CD14-positive monocyte (primary cell): ENCODE measurements around the gene STK38L. TPM values are rescaled to one million over a fixed set of nuclear protein-coding genes. Genes with fewer than 3 reads are reported as not detected.

Source experiments
- DNase-seq, 3 donors: peaks; one replicate each; pipeline ENCODE4 v3.0.0-alpha.2; 2011 to 2022
- H2AFZ ChIP-seq: 2 replicates; pipeline ENCODE4 v1.6.0; 2012; ENCODE audit warnings: mild to moderate bottlenecking, low read depth, low read length, inconsistent platforms; ENCODE audit not compliant: insufficient read depth, poor library complexity, severe bottlenecking
- H3K27ac ChIP-seq, 2 donors: 1 replicate in 1 of 2; 2 replicates in 1 of 2; pipeline ENCODE4 v1.5.1; 2012 to 2013; ENCODE audit warnings: low read length in 2 of 2, control low read depth in 1 of 2, inconsistent platforms in 1 of 2, low read depth in 1 of 2, mild to moderate bottlenecking in 1 of 2
- H3K27me3 ChIP-seq, 2 donors: one replicate each; pipeline versions ENCODE4 v1.6.0 to v1.6.1; 2011 to 2013; ENCODE audit warnings: low read length in 2 of 2; ENCODE audit not compliant: control insufficient read depth in 2 of 2, insufficient read depth in 2 of 2
- H3K36me3 ChIP-seq, 2 donors: replicated peaks in 1 of 2; 1 replicate in 1 of 2; 2 replicates in 1 of 2; pipeline versions ENCODE4 v1.5.1 to v1.6.1; 2012 to 2013; ENCODE audit warnings: low read length in 2 of 2, control low read depth in 1 of 2, inconsistent platforms in 1 of 2, mild to moderate bottlenecking in 1 of 2; ENCODE audit not compliant: insufficient read depth in 2 of 2, control insufficient read depth in 1 of 2
- H3K4me1 ChIP-seq, 2 donors: 1 replicate in 1 of 2; 2 replicates in 1 of 2; pipeline versions ENCODE4 v1.5.1 to v1.6.1; 2012 to 2013; ENCODE audit warnings: low read length in 2 of 2, control low read depth in 1 of 2, inconsistent platforms in 1 of 2, mild to moderate bottlenecking in 1 of 2, moderate library complexity in 1 of 2; ENCODE audit not compliant: insufficient read depth in 2 of 2, control insufficient read depth in 1 of 2
- H3K4me2 ChIP-seq: replicated peaks from 2 replicates; pipeline ENCODE3; 2012; ENCODE audit warnings: low read length, moderate library complexity, mild to moderate bottlenecking; ENCODE audit not compliant: poor library complexity, severe bottlenecking; ENCODE audit errors: extremely low read depth
- H3K4me3 ChIP-seq, 3 experiments: fragments of 200-600 bp in 1 of 3; sonication (generic) in 1 of 3; replicated peaks in 1 of 3; 1 replicate in 2 of 3; 2 replicates in 1 of 3; pipeline ENCODE4 v1.5.1; 2011 to 2013; ENCODE audit warnings: low read length in 3 of 3, mild to moderate bottlenecking in 3 of 3, control low read depth in 2 of 3, low read depth in 2 of 3, inconsistent platforms in 1 of 3, moderate library complexity in 1 of 3
- H3K79me2 ChIP-seq: 2 replicates; pipeline ENCODE4 v1.6.0; 2012; ENCODE audit warnings: mild to moderate bottlenecking, control low read depth, inconsistent platforms, low read length, moderate library complexity; ENCODE audit not compliant: insufficient read depth
- H3K9ac ChIP-seq: 2 replicates; pipeline ENCODE4 v1.6.0; 2017; ENCODE audit warnings: low read length, mild to moderate bottlenecking; ENCODE audit not compliant: insufficient read depth, poor library complexity, severe bottlenecking
- H3K9me3 ChIP-seq, 2 donors: replicated peaks in 1 of 2; 1 replicate in 1 of 2; 2 replicates in 1 of 2; pipeline versions ENCODE4 v1.5.1 to v1.6.1; 2012 to 2013; ENCODE audit warnings: low read length in 2 of 2, control low read depth in 1 of 2; ENCODE audit not compliant: control insufficient read depth in 1 of 2, insufficient read depth in 1 of 2
- H4K20me1 ChIP-seq: 2 replicates; pipeline ENCODE4 v1.6.0; 2012; ENCODE audit warnings: mild to moderate bottlenecking, low read length, control low read depth, moderate library complexity; ENCODE audit not compliant: insufficient read depth
- H3K27ac Mint-ChIP-seq, 7 donors: one replicate each; pipeline ENCODE4 v1.8.0; 2020; ENCODE audit warnings: mild to moderate bottlenecking in 7 of 7, mixed read lengths in 7 of 7, moderate library complexity in 6 of 7, inconsistent platforms in 2 of 7
- H3K27me3 Mint-ChIP-seq, 3 donors: one replicate each; pipeline ENCODE4 v1.8.0; 2021 to 2022; ENCODE audit warnings: low read depth in 3 of 3, mild to moderate bottlenecking in 3 of 3, mixed read lengths in 3 of 3, moderate library complexity in 3 of 3, inconsistent platforms in 1 of 3
- H3K36me3 Mint-ChIP-seq, 2 donors: one replicate each; pipeline ENCODE4 v1.8.0; 2020; ENCODE audit warnings: mixed read lengths in 2 of 2, inconsistent platforms in 1 of 2, mild to moderate bottlenecking in 1 of 2
- H3K4me1 Mint-ChIP-seq: one replicate; pipeline ENCODE4 v1.8.0; 2020; ENCODE audit warnings: mild to moderate bottlenecking, mixed read lengths
- H3K4me3 Mint-ChIP-seq, 2 donors: one replicate each; pipeline ENCODE4 v1.8.0; 2020; ENCODE audit warnings: mild to moderate bottlenecking in 2 of 2, mixed read lengths in 2 of 2, moderate library complexity in 1 of 2
- H3K9me3 Mint-ChIP-seq, 7 donors: one replicate each; pipeline ENCODE4 v1.8.0; 2020 to 2022; ENCODE audit warnings: mixed read lengths in 7 of 7, mild to moderate bottlenecking in 6 of 7, moderate library complexity in 6 of 7, inconsistent platforms in 2 of 7
- WGBS: methylation state at CpG from one replicate; pipeline ENCODE4 v1.1.5; 2013; ENCODE audit warnings: missing lambda C conversion rate; ENCODE audit not compliant: insufficient coverage; 5-methylcytosine and 5-hydroxymethylcytosine counted together
- intact Hi-C, 2 donors: fragments of 100-400 bp; cut with micrococcal nuclease; formaldehyde crosslinking; loops; one replicate each; pipeline versions ENCODE4 v1.15.0 to v1.15.1; 2023
- polyA plus RNA-seq, 3 donors: library from polyadenylated mRNA; depleted of rRNA in 1 of 3; unstranded in 2 of 3; stranded (reverse) in 1 of 3; fragments of 300-500 nt in 2 of 3; fragments of >200 nt in 1 of 3; fragmentation: Illumina TruSeq in 2 of 3; gene quantifications; 1 replicate in 2 of 3; 2 replicates in 1 of 3; pipeline ENCODE4 v1.2.3, GENCODE V29; 2012 to 2021
- TF ChIP-seq, protein P1 (sequence below): fragments of 200-600 bp; IDR thresholded peaks from one replicate; pipeline ENCODE4 v1.8.0; 2022; ENCODE audit warnings: antibody characterized with exemption, mild to moderate bottlenecking

STK38L gene
- polyA plus RNA-seq, 3 donors, result 20.0 to 29.5 (median 20.5) TPM

DNA sequence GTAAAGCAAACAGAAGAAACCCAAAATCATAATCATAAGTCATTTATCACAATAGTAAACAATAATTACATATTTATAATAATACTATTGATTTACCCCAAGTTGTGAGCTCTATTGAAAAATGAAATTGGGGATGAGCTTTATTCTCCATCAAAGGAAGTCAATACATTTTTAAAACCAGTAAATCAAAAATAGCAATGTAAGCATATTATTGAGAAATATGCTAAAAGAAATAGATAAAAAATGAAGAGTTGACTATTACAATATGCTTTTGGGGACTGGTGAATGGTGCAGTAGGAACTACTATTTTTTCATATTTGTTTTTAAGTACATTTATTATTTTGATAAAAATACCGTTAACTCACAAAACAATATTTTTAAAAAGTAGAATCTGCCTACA, 31.2 kb upstream of the STK38L start:
- DNase-seq, result no peak
- peaks cover 2 to 12% (median 7%) of the 10 kb centered on the region in 7 donors for H3K9me3 Mint-ChIP-seq

DNA sequence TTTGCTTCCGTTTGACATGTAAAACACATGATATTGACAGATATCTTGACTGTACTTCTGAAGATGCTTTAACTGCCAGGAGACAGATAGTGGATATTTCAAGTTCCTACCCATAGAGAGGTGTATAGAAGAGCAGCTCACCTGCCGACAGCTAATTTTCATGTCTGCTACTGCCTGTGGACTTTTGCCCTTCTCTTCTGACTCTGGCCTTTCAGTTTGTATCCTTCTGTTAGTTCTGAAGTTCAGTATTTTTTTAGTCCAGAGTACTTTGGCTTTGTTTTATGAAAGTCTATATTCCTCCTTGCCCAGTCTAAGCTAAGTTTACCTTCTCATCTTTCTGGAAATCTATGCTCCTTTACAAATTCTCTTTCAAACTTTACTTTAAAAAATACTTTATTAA, 30.8 kb upstream of the STK38L start:
- no peak overlapping the region for H3K4me3 Mint-ChIP-seq
- H4K20me1 ChIP-seq, result no peaks in the 10 kb centered on the region
- H3K36me3 Mint-ChIP-seq, result no peaks in the 10 kb centered on the region
- no peak overlapping the region for H2AFZ ChIP-seq
- H3K4me1 ChIP-seq, result no peaks in the 10 kb centered on the region
- peaks cover 2 to 12% (median 7%) of the 10 kb centered on the region in 7 donors for H3K9me3 Mint-ChIP-seq
- no peak overlapping the region for H3K9ac ChIP-seq
- H3K4me2 ChIP-seq, result no peak overlapping the region
- intact Hi-C loops, result no loop called here
- no peaks in the 10 kb centered on the region for H3K36me3 ChIP-seq
- H3K79me2 ChIP-seq, result no peaks in the 10 kb centered on the region
- H3K4me1 Mint-ChIP-seq, result peaks cover 2% of the 10 kb centered on the region
- peaks cover 8 to 9% of the 10 kb centered on the region in 2 donors for H3K9me3 ChIP-seq
- H3K27me3 ChIP-seq, result no peaks in the 10 kb centered on the region
- no CpG with 5 or more reads among the region's 2 CpGs for WGBS
- no peak overlapping the region for H3K27ac Mint-ChIP-seq
- no peak for DNase-seq
- H3K27me3 Mint-ChIP-seq, result peaks cover 0 to 1% (median 0%) of the 10 kb centered on the region in 3 donors
- H3K4me3 ChIP-seq, result no peak overlapping the region
- TF ChIP-seq, protein P1, sequence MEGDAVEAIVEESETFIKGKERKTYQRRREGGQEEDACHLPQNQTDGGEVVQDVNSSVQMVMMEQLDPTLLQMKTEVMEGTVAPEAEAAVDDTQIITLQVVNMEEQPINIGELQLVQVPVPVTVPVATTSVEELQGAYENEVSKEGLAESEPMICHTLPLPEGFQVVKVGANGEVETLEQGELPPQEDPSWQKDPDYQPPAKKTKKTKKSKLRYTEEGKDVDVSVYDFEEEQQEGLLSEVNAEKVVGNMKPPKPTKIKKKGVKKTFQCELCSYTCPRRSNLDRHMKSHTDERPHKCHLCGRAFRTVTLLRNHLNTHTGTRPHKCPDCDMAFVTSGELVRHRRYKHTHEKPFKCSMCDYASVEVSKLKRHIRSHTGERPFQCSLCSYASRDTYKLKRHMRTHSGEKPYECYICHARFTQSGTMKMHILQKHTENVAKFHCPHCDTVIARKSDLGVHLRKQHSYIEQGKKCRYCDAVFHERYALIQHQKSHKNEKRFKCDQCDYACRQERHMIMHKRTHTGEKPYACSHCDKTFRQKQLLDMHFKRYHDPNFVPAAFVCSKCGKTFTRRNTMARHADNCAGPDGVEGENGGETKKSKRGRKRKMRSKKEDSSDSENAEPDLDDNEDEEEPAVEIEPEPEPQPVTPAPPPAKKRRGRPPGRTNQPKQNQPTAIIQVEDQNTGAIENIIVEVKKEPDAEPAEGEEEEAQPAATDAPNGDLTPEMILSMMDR, result no peak
- H3K27ac ChIP-seq, result no peak overlapping the region

More for the DNA sequence above, 31.2 kb upstream of the STK38L start:
- Mint-ChIP-seq H3K27me3 (peaks cover 0 to 1% (median 0%) of the 10 kb centered on the region in 3 donors), H3K4me3 (no peak overlapping the region), H3K36me3 (no peaks in the 10 kb centered on the region), H3K4me1 (peaks cover 1% of the 10 kb centered on the region), H3K27ac (no peak overlapping the region)
- Histone ChIP-seq H3K9me3 (peaks cover 8 to 9% of the 10 kb centered on the region in 2 donors), H3K27me3 (no peaks in the 10 kb centered on the region), H3K9ac (no peak overlapping the region), H3K4me1 (no peaks in the 10 kb centered on the region), H3K4me2 (no peak overlapping the region), H3K79me2 (no peaks in the 10 kb centered on the region), H3K36me3 (no peaks in the 10 kb centered on the region), H2AFZ (no peak overlapping the region), H3K27ac (no peak overlapping the region), H3K4me3 (no peak overlapping the region), H4K20me1 (no peaks in the 10 kb centered on the region)
- TF ChIP-seq, protein P1, result no peak
- no CpG with 5 or more reads among the region's 1 CpG for WGBS
- intact Hi-C loops, result no loop called here
